Gastrocnemius medialis (tissue), 4 donors: Measurements from ENCODE around the gene NEK2. TPM values are rescaled to one million over a fixed set of nuclear protein-coding genes. Genes with fewer than 3 reads are reported as not detected.
"Not testable (repeated sequence)": the region's sequence is repeated elsewhere in the genome, so short reads cannot be mapped to it uniquely, and the experiment has no call there.

ENCODE experiments used
- ATAC-seq, 2 donors: fragments of 150-250 bp; one replicate each; pipeline ENCODE4 v1.9.1; 2016
- DNase-seq, 2 donors: peaks; one replicate each; pipeline ENCODE4 v3.0.0-alpha.2; 2019
- H3K27ac ChIP-seq, 4 donors: fragments of 200-600 bp; sonication (generic); 1 replicate in 1 of 4; 2 replicates in 3 of 4; pipeline ENCODE4 v1.5.1; 2016 to 2018; ENCODE audit warnings: mild to moderate bottlenecking in 2 of 4, moderate library complexity in 1 of 4
- H3K27me3 ChIP-seq, 3 donors: fragments of 200-600 bp; sonication (generic) in 2 of 3; 1 replicate in 1 of 3; 2 replicates in 2 of 3; pipeline versions ENCODE4 v1.5.1 to v1.6.0; 2016 to 2019; ENCODE audit warnings: mild to moderate bottlenecking in 1 of 3, moderate library complexity in 1 of 3
- H3K36me3 ChIP-seq, 2 donors: fragments of 200-600 bp; sonication (generic) in 1 of 2; one replicate each; pipeline ENCODE4 v1.5.1; 2017 to 2018
- H3K4me1 ChIP-seq, 2 donors: fragments of 200-600 bp; sonication (generic) in 1 of 2; one replicate each; pipeline ENCODE4 v1.5.1; 2016 to 2017; ENCODE audit warnings: mild to moderate bottlenecking in 2 of 2
- H3K4me3 ChIP-seq, 4 donors: fragments of 200-600 bp; sonication (generic) in 3 of 4; 1 replicate in 1 of 4; 2 replicates in 3 of 4; pipeline ENCODE4 v1.5.1; 2016 to 2019; ENCODE audit warnings: mild to moderate bottlenecking in 2 of 4
- H3K9me3 ChIP-seq, 3 donors: fragments of 200-600 bp; sonication (generic) in 2 of 3; 1 replicate in 1 of 3; 2 replicates in 2 of 3; pipeline ENCODE4 v1.5.1; 2016 to 2019
- CTCF ChIP-seq, 5 experiments: fragments of 450-650 bp in 3 of 5; fragments of 200-600 bp in 2 of 5; sonication (generic) in 2 of 5; IDR thresholded peaks in 4 of 5; conservative IDR thresholded peaks in 1 of 5; 1 replicate in 4 of 5; 2 replicates in 1 of 5; pipeline ENCODE4 v1.5.1; 2016 to 2019; ENCODE audit warnings: antibody characterized with exemption in 5 of 5, mild to moderate bottlenecking in 3 of 5, moderate library complexity in 3 of 5
- POLR2A ChIP-seq, 2 donors: fragments of 450-650 bp; IDR thresholded peaks; one replicate each; pipeline ENCODE4 v1.6.1; 2017; ENCODE audit warnings: antibody characterized with exemption in 2 of 2, mild to moderate bottlenecking in 2 of 2, moderate library complexity in 2 of 2
- in situ Hi-C, 4 donors: fragments of 200-750 bp; cut with MboI; loops; one replicate each; pipeline versions ENCODE4 v1.15.0 to v1.8.0; 2017; ENCODE audit warnings: low sequenced_read_pairs in 4 of 4
- intact Hi-C: fragments of 100-400 bp; cut with DNase I; formaldehyde crosslinking; loops from one replicate; pipeline ENCODE4 v1.15.1; 2023; ENCODE audit warnings: low total_unique reads
- total RNA-seq, 4 donors: library from RNA; depleted of rRNA; stranded (reverse); fragments of >200 nt; gene quantifications; one replicate each; pipeline versions ENCODE4 v1.1.0 to v1.2.3, GENCODE V29; 2016

The NEK2 gene
- total RNA-seq, 4 donors from 2014 or later = not detected

- Histone ChIP-seq H3K36me3 (no peaks in the 10 kb centered on the region), H3K4me1 (no peaks in the 10 kb centered on the region), H3K27me3 (no peaks in the 10 kb centered on the region), H3K27ac (no peak overlapping the region), H3K9me3 (no peaks in the 10 kb centered on the region), H3K4me3 (no peak overlapping the region)
- in situ Hi-C loops (loop anchor here in 2 of 4 donors (10.0 to 25.0 kb wide), 4 partner anchors 149 to 751 kb away; partner anchors contain the start of genes DTL (in 1 of the 2), INTS7 (in 1 of the 2), LPGAT1 (in 1 of the 2) and NENF (in 1 of the 2)), intact Hi-C loops (no loop called here)
- no peak for ATAC-seq
- TF ChIP-seq POLR2A (IDR thresholded peaks at IDR 0.05) (no peak), CTCF (IDR thresholded peaks at IDR 0.05 in 4 of 5, conservative IDR thresholded peaks at IDR 0.05 in 1 of 5) (no peak)
- no peak for DNase-seq
Measured at GRCh38 chr1:211685823-211686222, 10.4 kb upstream of the NEK2 start.

GRCh38 chr1:211684791-211685190 lies 9.4 kb upstream of the NEK2 start:
- DNase-seq = no peak
- Histone ChIP-seq H3K36me3 (no peaks in the 10 kb centered on the region), H3K9me3 (no peaks in the 10 kb centered on the region), H3K4me3 (no peak overlapping the region), H3K4me1 (no peaks in the 10 kb centered on the region), H3K27ac (no peak overlapping the region), H3K27me3 (no peaks in the 10 kb centered on the region)
- no peak for TF ChIP-seq POLR2A (IDR thresholded peaks at IDR 0.05)
- no peak for TF ChIP-seq CTCF (IDR thresholded peaks at IDR 0.05 in 4 of 5, conservative IDR thresholded peaks at IDR 0.05 in 1 of 5)
- no peak for ATAC-seq
- intact Hi-C loops (loop anchor here (5.0 kb wide), 2 partner anchors 328 to 683 kb away; no protein-coding TSS in a partner anchor), in situ Hi-C loops (loop anchor here in 2 of 4 donors (10.0 to 25.0 kb wide), 4 partner anchors 150 to 753 kb away; partner anchors contain the start of genes DTL (in 1 of the 2), INTS7 (in 1 of the 2), LPGAT1 (in 1 of the 2) and NENF (in 1 of the 2))

- no peak overlapping the region for H3K4me3 ChIP-seq
- intact Hi-C loops = loop anchor here (5.0 kb wide), 2 partner anchors 328 to 683 kb away; no protein-coding TSS in a partner anchor
- in situ Hi-C loops = loop anchor here in 2 of 4 donors (10.0 to 25.0 kb wide), 4 partner anchors 150 to 753 kb away; partner anchors contain the start of genes DTL (in 1 of the 2), INTS7 (in 1 of the 2), LPGAT1 (in 1 of the 2) and NENF (in 1 of the 2)
Measured at GRCh38 chr1:211684331-211684730, 8.9 kb upstream of the NEK2 start.

GRCh38 chr1:211683396-211684297 lies 8.2 kb upstream of the NEK2 start:
- DNase-seq = no peak
- H3K4me1 ChIP-seq = no peaks in the 10 kb centered on the region
- no peak overlapping the region for H3K4me3 ChIP-seq
- H3K9me3 ChIP-seq = no peaks in the 10 kb centered on the region
- intact Hi-C loops (loop anchor here (5.0 kb wide), 2 partner anchors 329 to 684 kb away; no protein-coding TSS in a partner anchor), in situ Hi-C loops (loop anchor here in 2 of 4 donors (10.0 to 25.0 kb wide), 4 partner anchors 151 to 754 kb away; partner anchors contain the start of genes DTL (in 1 of the 2), INTS7 (in 1 of the 2), LPGAT1 (in 1 of the 2) and NENF (in 1 of the 2))
- no peak for ATAC-seq
- no peak overlapping the region for H3K27ac ChIP-seq
- no peak for TF ChIP-seq CTCF (IDR thresholded peaks at IDR 0.05 in 4 of 5, conservative IDR thresholded peaks at IDR 0.05 in 1 of 5)
- TF ChIP-seq POLR2A (IDR thresholded peaks at IDR 0.05) = no peak
- no peaks in the 10 kb centered on the region for H3K36me3 ChIP-seq
- H3K27me3 ChIP-seq = no peaks in the 10 kb centered on the region

More at GRCh38 chr1:211684331-211684730, 8.9 kb upstream of the NEK2 start:
- DNase-seq (no peak), ATAC-seq (no peak)
- no peaks in the 10 kb centered on the region for H3K9me3 ChIP-seq
- no peaks in the 10 kb centered on the region for H3K4me1 ChIP-seq
- no peak overlapping the region for H3K27ac ChIP-seq
- no peaks in the 10 kb centered on the region for H3K27me3 ChIP-seq
- H3K36me3 ChIP-seq = no peaks in the 10 kb centered on the region
- TF ChIP-seq POLR2A (IDR thresholded peaks at IDR 0.05) = no peak
- no peak for TF ChIP-seq CTCF (IDR thresholded peaks at IDR 0.05 in 4 of 5, conservative IDR thresholded peaks at IDR 0.05 in 1 of 5)

GRCh38 chr1:211682186-211682585 lies 6.8 kb upstream of the NEK2 start:
- not testable (repeated sequence) for H3K4me3 ChIP-seq, DNase-seq, H3K36me3 ChIP-seq, ATAC-seq, H3K9me3 ChIP-seq, H3K4me1 ChIP-seq, H3K27me3 ChIP-seq, H3K27ac ChIP-seq
- intact Hi-C loops = loop anchor here (5.0 kb wide), 2 partner anchors 330 to 685 kb away; no protein-coding TSS in a partner anchor
- in situ Hi-C loops = loop anchor here in 2 of 4 donors (10.0 to 25.0 kb wide), 4 partner anchors 153 to 755 kb away; partner anchors contain the start of genes DTL (in 1 of the 2), INTS7 (in 1 of the 2), LPGAT1 (in 1 of the 2) and NENF (in 1 of the 2)
